AG09309 (cell line): Measurements from ENCODE around the gene LAMTOR2.

Experiments used
- DNase-seq: peaks from one replicate; pipeline ENCODE4 v3.0.0-alpha.2; 2010; ENCODE audit warnings: low read depth
- H3K4me3 ChIP-seq: 2 replicates; pipeline ENCODE4 v1.5.1; 2011; ENCODE audit warnings: mild to moderate bottlenecking, low read depth, low read length, moderate library complexity; ENCODE audit not compliant: control insufficient read depth
- CTCF ChIP-seq: IDR thresholded peaks from 2 replicates; pipeline ENCODE4 v1.5.1; 2011; ENCODE audit warnings: mild to moderate bottlenecking, low read depth, low read length, inconsistent platforms; ENCODE audit not compliant: insufficient read depth, control insufficient read depth; ENCODE audit errors: missing control alignments

Gene LAMTOR2

GRCh38 chr1:156083800-156084790 is 29.5 kb downstream of the LAMTOR2 start:
- TF ChIP-seq CTCF = no peak
- DNase-seq = no peak
- no peak overlapping the region for H3K4me3 ChIP-seq

GRCh38 chr1:156086256-156086662 is 31.7 kb downstream of the LAMTOR2 start:
- no peak for TF ChIP-seq CTCF
- no peak for DNase-seq
- H3K4me3 ChIP-seq = no peak overlapping the region

- DNase-seq = no peak
Observed at GRCh38 chr1:156089704-156090103, 35.1 kb downstream of the LAMTOR2 start.

GRCh38 chr1:156090138-156090839 is 35.7 kb downstream of the LAMTOR2 start:
- no peak overlapping the region for H3K4me3 ChIP-seq
- no peak for TF ChIP-seq CTCF
- DNase-seq = no peak

More at GRCh38 chr1:156089704-156090103, 35.1 kb downstream of the LAMTOR2 start:
- no peak for TF ChIP-seq CTCF
- H3K4me3 ChIP-seq = no peak overlapping the region

- TF ChIP-seq CTCF = peak; percentile 72
- H3K4me3 ChIP-seq = no peak overlapping the region
- DNase-seq = no peak
Observed at GRCh38 chr1:156090840-156091188, 36.2 kb downstream of the LAMTOR2 start.

- H3K4me3 ChIP-seq = no peak overlapping the region
- no peak for DNase-seq
- TF ChIP-seq CTCF = no peak
Observed at GRCh38 chr1:156091610-156092009, 37.0 kb downstream of the LAMTOR2 start.
